H1 (cell line): Measurements from ENCODE around the gene LYSMD3. TPM values are rescaled to one million over a fixed set of nuclear protein-coding genes. Genes with fewer than 3 reads are reported as not detected.

Experiments
- CTCF ChIA-PET: fragments of 300-600 bp; sonication (Branson Sonifier 250); formaldehyde crosslinking; loops from one replicate; lab custom pipeline; 2021; ENCODE audit not compliant: partially characterized antibody; lab: Charles Lee
- POLR2A ChIA-PET: fragments of 300-600 bp; sonication (Branson Sonifier 250); formaldehyde crosslinking; loops from one replicate; lab custom pipeline; 2021; ENCODE audit warnings: inconsistent platforms; ENCODE audit not compliant: partially characterized antibody; lab: Charles Lee
- DNase-seq, 2 experiments: peaks; one replicate each; pipeline versions ENCODE4 v3.0.0 to v3.0.0-alpha.2; 2010 to 2022; ENCODE audit warnings: low spot score in 2 of 2, low read depth in 1 of 2, mixed read lengths in 1 of 2
- FAIRE-seq: peaks from 2 replicates; lab custom pipeline; 2011; peaks lifted over from hg19 to GRCh38; lab: Jason Lieb, UNC
- H2AFZ ChIP-seq: 2 replicates; pipeline ENCODE4 v1.8.1; 2012; ENCODE audit warnings: low read length, inconsistent platforms
- H2AK5ac ChIP-seq: 2 replicates; pipeline ENCODE4 v1.6.1; 2013; ENCODE audit warnings: low read depth, low read length
- H2BK120ac ChIP-seq: replicated peaks from 2 replicates; pipeline ENCODE3; 2013; ENCODE audit warnings: low read depth, low read length, inconsistent platforms
- H2BK12ac ChIP-seq: 2 replicates; pipeline ENCODE4 v1.6.1; 2013; ENCODE audit warnings: low read depth, low read length
- H2BK15ac ChIP-seq: 2 replicates; pipeline ENCODE4 v1.6.1; 2013; ENCODE audit warnings: low read length
- H2BK20ac ChIP-seq: 2 replicates; pipeline ENCODE4 v1.6.1; 2013; ENCODE audit warnings: low read length
- H2BK5ac ChIP-seq: 2 replicates; pipeline ENCODE4 v1.6.1; 2013; ENCODE audit warnings: low read depth, low read length
- H3K14ac ChIP-seq: 2 replicates; pipeline ENCODE4 v1.6.1; 2013; ENCODE audit warnings: inconsistent platforms; ENCODE audit not compliant: insufficient read length
- H3K18ac ChIP-seq: 2 replicates; pipeline ENCODE4 v1.6.1; 2013; ENCODE audit warnings: low read length; ENCODE audit errors: extremely low read depth
- H3K23ac ChIP-seq: 2 replicates; pipeline ENCODE4 v1.6.1; 2013; ENCODE audit warnings: inconsistent platforms; ENCODE audit not compliant: insufficient read length
- H3K23me2 ChIP-seq: 2 replicates; pipeline ENCODE4 v1.6.1; 2013; ENCODE audit warnings: low read depth, low read length
- H3K27ac ChIP-seq: 2 replicates; pipeline ENCODE4 v1.6.1; 2011; ENCODE audit warnings: low read depth, low read length, inconsistent platforms
- H3K27me3 ChIP-seq, 4 experiments: replicated peaks in 1 of 4; 1 replicate in 1 of 4; 2 replicates in 3 of 4; pipeline versions ENCODE4 v1.6.1 to v1.8.1; 2011 to 2013; ENCODE audit warnings: low read length in 3 of 4, mild to moderate bottlenecking in 3 of 4, inconsistent platforms in 2 of 4, mixed read lengths in 2 of 4, moderate library complexity in 1 of 4; ENCODE audit not compliant: control insufficient read depth in 3 of 4, insufficient read depth in 3 of 4; ENCODE audit errors: extremely low read depth in 1 of 4
- H3K36me3 ChIP-seq, 4 experiments: 2 replicates each; pipeline versions ENCODE4 v1.6.1 to v1.8.1; 2011 to 2013; ENCODE audit warnings: mild to moderate bottlenecking in 4 of 4, low read length in 3 of 4, moderate library complexity in 2 of 4, control low read depth in 1 of 4, inconsistent platforms in 1 of 4; ENCODE audit not compliant: insufficient read depth in 4 of 4, control insufficient read depth in 2 of 4
- H3K4ac ChIP-seq: replicated peaks from 2 replicates; pipeline ENCODE3; 2013; ENCODE audit warnings: low read length, low read depth, mixed read lengths, inconsistent platforms; ENCODE audit not compliant: insufficient read length
- H3K4me1 ChIP-seq, 4 experiments: replicated peaks in 1 of 4; 1 replicate in 1 of 4; 2 replicates in 3 of 4; pipeline versions ENCODE4 v1.6.1 to v1.8.1; 2011 to 2013; ENCODE audit warnings: low read length in 3 of 4, inconsistent platforms in 2 of 4, mixed read lengths in 1 of 4; ENCODE audit not compliant: insufficient read depth in 4 of 4, control insufficient read depth in 3 of 4
- H3K4me2 ChIP-seq, 2 experiments: 2 replicates each; pipeline versions ENCODE4 v1.6.1 to v1.8.1; 2011 to 2013; ENCODE audit warnings: low read depth in 2 of 2, low read length in 2 of 2, control low read depth in 1 of 2, inconsistent platforms in 1 of 2, mild to moderate bottlenecking in 1 of 2; ENCODE audit not compliant: insufficient read depth in 1 of 2
- H3K4me3 ChIP-seq, 4 experiments: fragments of 200-600, 300-600 bp in 1 of 4; sonication (generic), shearing (Covaris generic), sonication (Bioruptor Twin) in 1 of 4; 2 replicates each; pipeline versions ENCODE4 v1.5.1 to v1.8.1; 2011 to 2016; ENCODE audit warnings: low read length in 4 of 4, low read depth in 3 of 4, control low read depth in 2 of 4, inconsistent platforms in 2 of 4, mild to moderate bottlenecking in 2 of 4, mixed read lengths in 1 of 4, moderate library complexity in 1 of 4; ENCODE audit not compliant: insufficient read depth in 2 of 4; ENCODE audit errors: extremely low read depth in 1 of 4
- H3K56ac ChIP-seq: replicated peaks from 2 replicates; pipeline ENCODE3; 2013; ENCODE audit warnings: low read depth, mild to moderate bottlenecking, mixed read lengths, low read length, inconsistent platforms; ENCODE audit not compliant: insufficient read length
- H3K79me1 ChIP-seq: 2 replicates; pipeline ENCODE4 v1.6.1; 2013; ENCODE audit warnings: low read depth, low read length, control low read depth
- H3K79me2 ChIP-seq, 2 experiments: 2 replicates each; pipeline versions ENCODE4 v1.6.1 to v1.8.1; 2012 to 2013; ENCODE audit warnings: low read length in 2 of 2, mild to moderate bottlenecking in 2 of 2, inconsistent platforms in 1 of 2; ENCODE audit not compliant: insufficient read depth in 2 of 2, control insufficient read depth in 1 of 2
- H3K9ac ChIP-seq, 4 experiments: replicated peaks in 1 of 4; 1 replicate in 1 of 4; 2 replicates in 3 of 4; pipeline versions ENCODE4 v1.6.1 to v1.8.1; 2011 to 2013; ENCODE audit warnings: low read depth in 3 of 4, low read length in 3 of 4, control low read depth in 2 of 4, mild to moderate bottlenecking in 2 of 4, moderate library complexity in 2 of 4, inconsistent platforms in 1 of 4; ENCODE audit errors: extremely low read depth in 1 of 4
- H3K9me3 ChIP-seq, 2 experiments: 2 replicates each; pipeline versions ENCODE4 v1.6.1 to v1.8.1; 2012 to 2013; ENCODE audit warnings: mild to moderate bottlenecking in 2 of 2, moderate library complexity in 2 of 2, control low read depth in 1 of 2, inconsistent platforms in 1 of 2, low read depth in 1 of 2, low read length in 1 of 2, mixed read lengths in 1 of 2; ENCODE audit not compliant: insufficient read depth in 2 of 2
- H4K20me1 ChIP-seq, 2 experiments: replicated peaks in 1 of 2; 2 replicates each; pipeline versions ENCODE3 to v1.8.1; 2011 to 2013; ENCODE audit warnings: inconsistent platforms in 2 of 2, low read length in 2 of 2, mild to moderate bottlenecking in 1 of 2; ENCODE audit not compliant: insufficient read depth in 2 of 2, control insufficient read depth in 1 of 2
- H4K5ac ChIP-seq: 2 replicates; pipeline ENCODE4 v1.6.1; 2013; ENCODE audit warnings: low read length, low read depth, mixed read lengths, inconsistent platforms; ENCODE audit not compliant: insufficient read length
- H4K8ac ChIP-seq: 2 replicates; pipeline ENCODE4 v1.8.0; 2013; ENCODE audit warnings: mild to moderate bottlenecking, moderate library complexity, low read length, inconsistent platforms; ENCODE audit not compliant: insufficient read depth; ENCODE audit errors: extremely low read depth
- H4K91ac ChIP-seq: replicated peaks from 2 replicates; pipeline ENCODE3; 2013; ENCODE audit warnings: low read length, mixed read lengths, inconsistent platforms; ENCODE audit not compliant: insufficient read length
- NRF1 ChIP-seq: IDR thresholded peaks from 2 replicates; pipeline ENCODE4 v1.6.1; 2011; ENCODE audit warnings: mild to moderate bottlenecking, low read depth, low read length, improper control_type of control experiment
- SAP30 ChIP-seq: fragments of 300-600 bp; sonication (generic); IDR thresholded peaks from 2 replicates; pipeline ENCODE4 v1.7.1; 2012; ENCODE audit warnings: low read length, moderate library complexity, mild to moderate bottlenecking, inconsistent platforms; ENCODE audit not compliant: insufficient read depth, insufficient replicate concordance
- WGBS, 2 experiments: shearing (Covaris generic) in 1 of 2; methylation state at CpG; one replicate each; pipeline versions ENCODE4 v1.1.6 to v1.1.7; 2013 to 2015; ENCODE audit warnings: low lambda C conversion rate in 2 of 2, mixed read lengths in 2 of 2, inconsistent platforms in 1 of 2, low coverage in 1 of 2, missing lambda C conversion rate in 1 of 2; ENCODE audit not compliant: insufficient replicate concordance in 2 of 2, insufficient coverage in 1 of 2, insufficient read length in 1 of 2; ENCODE audit errors: extremely low coverage in 1 of 2, missing lambda C conversion rate in 1 of 2; 5-methylcytosine and 5-hydroxymethylcytosine counted together
- polyA plus RNA-seq, 7 experiments: library from polyadenylated mRNA; depleted of rRNA in 3 of 7; stranded (reverse) in 5 of 7; unstranded in 2 of 7; fragments of >200 nt in 5 of 7; fragments of 200-250 nt in 2 of 7; gene quantifications; 1 replicate in 5 of 7; 2 replicates in 1 of 7; 4 replicates in 1 of 7; pipeline versions ENCODE4 v1.2.1 to v1.2.3, GENCODE V29; 2011 to 2013; ENCODE audit warnings: missing spikeins in 2 of 7, mixed read lengths in 2 of 7
- total RNA-seq: library from RNA; stranded (reverse); fragmentation: NEBNext Ultra II Directional; extraction: Animal tissue kit (Norgen Biotek cat#: 25700); gene quantifications from 2 replicates; pipeline ENCODE4 v1.2.1, GENCODE V29; 2021

The LYSMD3 gene
- total and polyA plus RNA-seq, 2 of the 8 experiments (the other 6 are each of a cell fraction or from before 2014, with no cell fraction given): 3.7 to 14.9 TPM

DNA sequence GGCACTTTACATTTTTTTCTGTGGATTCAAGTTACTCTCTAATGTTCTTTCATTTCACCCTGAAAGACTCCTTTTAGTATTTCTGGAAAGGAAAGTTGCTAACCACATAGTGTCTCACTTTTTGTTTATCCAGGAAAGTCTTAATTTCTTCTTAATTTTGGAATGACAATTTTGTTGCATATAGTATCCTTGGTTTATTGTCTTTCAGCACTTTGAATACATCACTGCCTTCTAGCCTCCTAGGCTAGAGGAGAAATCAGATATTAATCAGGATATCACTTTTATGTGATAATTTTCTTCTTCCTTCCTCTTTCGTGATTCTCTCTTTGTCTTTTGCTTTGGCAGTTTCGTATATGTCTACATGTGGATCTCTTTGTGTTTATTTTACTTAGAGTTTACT, 40.6 kb upstream of the LYSMD3 start:
- FAIRE-seq (no peak), DNase-seq (no peak)
- TF ChIP-seq NRF1: no peak
- TF ChIP-seq SAP30: no peak
- peaks cover 4 to 5% of the 10 kb centered on the region in 2 experiments for H4K20me1 ChIP-seq
- peaks cover 5 to 8% of the 10 kb centered on the region in 2 experiments; a peak in 2 of 4 replicates for H3K9me3 ChIP-seq
- peaks cover 0 to 2% (median 0%) of the 10 kb centered on the region in 4 experiments; a peak in 1 of 7 replicates for H3K27me3 ChIP-seq
- H3K27ac ChIP-seq: no peak overlapping the region
- H3K79me1 ChIP-seq: no peaks in the 10 kb centered on the region
- H2BK120ac ChIP-seq: no peak overlapping the region
- H3K4me1 ChIP-seq: peaks cover 0 to 7% (median 4%) of the 10 kb centered on the region in 4 experiments; a peak in 4 of 7 replicates
- H3K23me2 ChIP-seq: no peaks in the 10 kb centered on the region
- H3K23ac ChIP-seq: no peak overlapping the region
- peaks cover 20 to 100% of the 10 kb centered on the region in 2 experiments for H3K79me2 ChIP-seq
- H4K8ac ChIP-seq: no peak overlapping the region
- H4K5ac ChIP-seq: no peak overlapping the region
- ChIA-PET CTCF (no interaction called here), POLR2A (no interaction called here)
- no peak overlapping the region for H3K56ac ChIP-seq
- H3K14ac ChIP-seq: no peak overlapping the region
- no peak overlapping the region for H3K4ac ChIP-seq
- no peak overlapping the region for H3K18ac ChIP-seq
- WGBS, 2 experiments: 71% methylated on average over 2 of the region's 2 CpGs; no CpG with 5 or more reads in 1 of the 2 experiments
- no peak overlapping the region for H2BK12ac ChIP-seq
- H3K4me2 ChIP-seq: no peak overlapping the region
- no peak overlapping the region for H3K9ac ChIP-seq
- H2BK15ac ChIP-seq: no peak overlapping the region
- no peak overlapping the region for H4K91ac ChIP-seq
- H3K4me3 ChIP-seq: no peak overlapping the region
- H2AFZ ChIP-seq: no peak overlapping the region
- H2BK20ac ChIP-seq: no peak overlapping the region
- no peak overlapping the region for H2AK5ac ChIP-seq
- H2BK5ac ChIP-seq: no peak overlapping the region
- peaks cover 0 to 3% (median 0%) of the 10 kb centered on the region in 4 experiments; a peak in 2 of 8 replicates for H3K36me3 ChIP-seq
